Brain pericyte (primary cell): ENCODE measurements around the gene SKAP2.

Source experiments
- DNase-seq: peaks from one replicate; pipeline ENCODE4 v3.0.0-alpha.2; 2012; ENCODE audit warnings: low read depth, low spot score

The SKAP2 gene, protein sequence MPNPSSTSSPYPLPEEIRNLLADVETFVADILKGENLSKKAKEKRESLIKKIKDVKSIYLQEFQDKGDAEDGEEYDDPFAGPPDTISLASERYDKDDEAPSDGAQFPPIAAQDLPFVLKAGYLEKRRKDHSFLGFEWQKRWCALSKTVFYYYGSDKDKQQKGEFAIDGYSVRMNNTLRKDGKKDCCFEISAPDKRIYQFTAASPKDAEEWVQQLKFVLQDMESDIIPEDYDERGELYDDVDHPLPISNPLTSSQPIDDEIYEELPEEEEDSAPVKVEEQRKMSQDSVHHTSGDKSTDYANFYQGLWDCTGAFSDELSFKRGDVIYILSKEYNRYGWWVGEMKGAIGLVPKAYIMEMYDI

DNA sequence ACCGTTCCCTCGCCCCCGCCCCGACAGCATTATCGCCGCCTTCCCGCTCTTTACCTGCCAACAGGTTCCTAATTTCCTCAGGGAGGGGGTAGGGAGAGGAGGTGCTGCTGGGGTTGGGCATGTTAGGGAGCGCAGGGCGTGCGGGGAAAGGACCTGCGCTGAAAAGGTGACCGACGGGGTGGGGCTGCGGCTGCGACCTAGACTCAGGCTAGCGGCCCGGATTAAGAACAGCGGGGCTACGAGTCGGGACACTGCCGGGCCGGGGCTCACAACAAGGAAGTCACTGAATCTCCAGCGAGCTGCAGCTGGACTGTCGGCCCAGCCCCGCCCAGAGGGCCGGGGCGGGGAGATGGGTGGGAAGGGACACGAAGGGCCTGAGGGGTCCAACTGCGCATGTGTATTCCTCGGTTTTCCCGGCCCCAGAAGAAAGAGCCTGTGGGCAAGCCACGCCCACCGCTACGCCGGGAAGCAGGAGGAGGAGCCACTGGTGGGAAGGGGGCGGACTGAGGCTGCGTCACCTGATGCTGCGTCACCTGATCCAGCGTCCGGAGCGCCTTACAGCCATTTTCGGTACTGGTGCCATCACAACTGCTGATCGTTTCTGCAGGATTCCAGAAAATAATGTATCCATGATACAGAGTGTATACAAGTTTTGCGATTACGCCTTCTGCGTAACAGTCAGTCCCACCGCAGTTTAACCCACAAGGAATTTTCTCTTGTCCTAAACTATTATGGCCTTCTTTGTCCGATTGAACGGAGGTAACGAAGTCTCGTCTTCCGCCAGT is at the start of gene SKAP2:
SKAP2 (minus strand) TSS at position 282 of the 785 bp plus-strand sequence; CDS start at position 121, 161 bp downstream.
- peak; percentile 92 for DNase-seq

DNA sequence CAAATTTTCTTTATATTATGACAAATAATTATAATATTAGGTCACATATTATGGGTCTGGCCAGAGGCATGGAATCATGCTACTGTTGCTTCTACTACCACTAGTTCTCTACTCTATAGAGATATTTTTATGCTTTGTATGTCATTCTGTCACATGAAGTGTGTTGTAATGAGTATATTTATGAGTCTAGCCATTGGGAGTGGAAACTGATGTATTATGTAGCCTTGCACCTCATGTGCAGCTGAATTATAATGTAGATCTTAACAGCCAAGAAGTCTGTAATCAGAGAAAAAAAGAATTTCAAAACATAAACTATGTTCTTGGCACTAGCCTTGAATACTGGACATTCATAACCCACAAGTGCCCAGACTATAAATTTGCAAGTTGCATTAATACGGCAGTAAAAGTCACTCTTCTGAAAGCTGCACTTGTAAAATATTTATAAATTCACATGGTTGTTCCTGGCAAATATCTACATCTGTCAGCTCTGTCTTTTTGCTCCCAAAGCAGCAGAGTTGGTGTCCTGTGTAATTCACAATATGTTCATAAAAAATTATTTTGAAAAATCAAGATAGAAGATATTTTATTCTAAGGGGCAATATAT is 48.6 kb upstream of the SKAP2 start:
- DNase-seq = no peak

DNA sequence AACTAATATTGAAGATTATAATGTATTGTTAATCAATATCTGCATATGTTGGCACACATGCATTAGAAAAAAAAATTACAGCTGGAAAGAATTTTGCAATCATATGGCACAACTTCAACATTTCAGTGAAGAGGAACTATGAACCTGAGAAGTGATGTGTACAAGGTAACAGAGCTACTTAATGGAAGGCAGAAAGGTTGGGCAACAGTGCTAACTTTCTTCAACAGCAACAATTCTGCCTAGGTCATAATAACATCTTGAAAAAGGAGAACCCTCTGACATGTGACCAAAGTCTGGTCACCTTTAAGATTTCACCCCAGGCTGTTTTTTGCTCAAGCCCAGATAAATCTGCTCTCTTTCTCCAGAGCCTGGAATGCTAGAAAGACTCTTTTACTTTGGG is 47.9 kb upstream of the SKAP2 start:
- no peak for DNase-seq

DNA sequence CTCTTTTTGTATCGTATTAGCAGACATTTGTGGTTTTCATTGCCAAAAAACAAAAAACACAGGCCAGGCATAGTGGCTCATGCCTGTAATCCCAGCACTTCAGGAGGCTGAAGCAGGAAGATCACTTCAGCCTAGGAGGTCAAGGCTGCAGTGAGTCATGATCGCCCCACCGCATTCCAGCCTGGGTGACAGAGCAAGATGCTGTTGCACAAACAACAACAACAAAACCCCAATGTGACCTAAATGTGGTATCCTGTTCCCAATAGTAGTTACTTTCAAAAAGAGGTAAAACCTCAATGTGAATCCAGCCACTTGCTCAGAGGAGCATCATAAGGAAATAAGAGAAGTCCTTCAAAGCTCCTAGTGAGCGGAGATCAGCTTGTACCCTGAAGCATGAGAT is 45.8 kb upstream of the SKAP2 start:
- no peak for DNase-seq

DNA sequence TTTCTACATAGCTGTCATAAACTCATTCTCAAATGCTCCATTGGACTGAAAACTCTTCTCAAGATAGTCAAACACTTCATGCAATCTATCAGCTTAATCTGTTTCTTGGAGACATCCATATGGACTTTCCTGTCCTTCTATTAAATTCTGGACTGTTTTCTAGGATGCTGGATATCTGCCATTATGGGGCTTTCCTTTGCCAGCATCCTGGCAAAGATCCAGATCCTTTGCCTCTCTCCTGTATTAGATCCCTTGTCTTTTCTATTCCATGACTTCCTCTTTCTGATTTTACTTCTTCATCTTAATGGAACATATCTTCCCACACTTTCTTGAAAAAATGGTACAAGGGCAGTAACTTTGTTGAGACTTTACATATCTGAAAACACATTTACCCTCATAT is 35.9 kb upstream of the SKAP2 start:
- no peak for DNase-seq

DNA sequence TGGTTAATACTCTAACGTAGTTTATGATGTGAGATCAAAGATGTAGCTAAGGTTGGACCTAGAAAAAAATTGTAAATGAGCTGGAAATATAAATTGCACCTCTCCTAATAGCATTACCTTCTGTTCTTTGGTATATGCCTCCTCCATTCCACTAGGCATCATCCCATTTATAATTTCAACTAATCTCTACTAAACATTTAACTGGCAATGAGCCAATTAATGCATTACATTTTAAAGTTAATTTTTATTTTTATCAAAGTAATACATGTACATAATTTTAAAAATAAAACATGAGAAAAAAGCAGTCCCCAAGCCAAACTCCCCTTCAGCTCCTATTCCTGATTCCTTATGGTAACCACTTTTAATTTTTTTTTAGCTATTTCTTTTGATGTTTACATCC is 35.1 kb upstream of the SKAP2 start:
- DNase-seq = no peak

DNA sequence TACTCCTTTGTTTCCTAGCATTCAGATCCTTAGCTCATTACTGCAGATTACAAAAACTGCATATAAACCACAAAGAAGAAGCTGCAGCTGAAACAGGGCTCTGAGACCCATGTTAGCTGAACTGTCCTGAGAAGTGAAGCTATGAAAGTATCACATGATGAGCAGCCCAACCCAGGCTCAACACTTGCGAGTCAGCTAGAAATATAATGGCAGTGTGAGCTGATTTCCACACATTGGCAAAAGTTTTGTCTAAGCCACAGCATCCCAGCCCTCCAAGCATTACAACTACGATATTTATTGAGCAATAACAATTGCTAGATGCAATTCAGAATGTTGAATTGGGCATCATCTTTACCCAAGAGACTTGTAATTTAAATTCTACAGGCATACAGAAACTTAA is 34.5 kb upstream of the SKAP2 start:
- no peak for DNase-seq

DNA sequence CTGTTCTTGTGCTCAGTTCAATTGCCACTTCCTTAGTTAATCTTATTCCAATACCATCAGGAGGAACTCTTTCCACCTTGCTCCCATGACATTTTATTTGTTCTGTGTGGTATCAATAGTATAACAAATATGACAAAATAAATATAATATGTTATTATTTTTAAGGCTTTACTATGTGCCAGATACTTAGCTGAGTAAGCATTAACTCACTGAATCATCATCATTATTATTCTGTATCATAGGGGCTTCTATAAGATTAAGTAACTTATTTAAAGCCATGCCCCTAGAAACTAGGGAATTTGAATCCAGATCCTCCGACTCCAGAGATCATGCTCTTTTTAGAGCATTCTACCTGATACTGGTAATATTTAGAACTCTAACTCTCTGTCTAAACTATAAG is 33.5 kb upstream of the SKAP2 start:
- DNase-seq = no peak

DNA sequence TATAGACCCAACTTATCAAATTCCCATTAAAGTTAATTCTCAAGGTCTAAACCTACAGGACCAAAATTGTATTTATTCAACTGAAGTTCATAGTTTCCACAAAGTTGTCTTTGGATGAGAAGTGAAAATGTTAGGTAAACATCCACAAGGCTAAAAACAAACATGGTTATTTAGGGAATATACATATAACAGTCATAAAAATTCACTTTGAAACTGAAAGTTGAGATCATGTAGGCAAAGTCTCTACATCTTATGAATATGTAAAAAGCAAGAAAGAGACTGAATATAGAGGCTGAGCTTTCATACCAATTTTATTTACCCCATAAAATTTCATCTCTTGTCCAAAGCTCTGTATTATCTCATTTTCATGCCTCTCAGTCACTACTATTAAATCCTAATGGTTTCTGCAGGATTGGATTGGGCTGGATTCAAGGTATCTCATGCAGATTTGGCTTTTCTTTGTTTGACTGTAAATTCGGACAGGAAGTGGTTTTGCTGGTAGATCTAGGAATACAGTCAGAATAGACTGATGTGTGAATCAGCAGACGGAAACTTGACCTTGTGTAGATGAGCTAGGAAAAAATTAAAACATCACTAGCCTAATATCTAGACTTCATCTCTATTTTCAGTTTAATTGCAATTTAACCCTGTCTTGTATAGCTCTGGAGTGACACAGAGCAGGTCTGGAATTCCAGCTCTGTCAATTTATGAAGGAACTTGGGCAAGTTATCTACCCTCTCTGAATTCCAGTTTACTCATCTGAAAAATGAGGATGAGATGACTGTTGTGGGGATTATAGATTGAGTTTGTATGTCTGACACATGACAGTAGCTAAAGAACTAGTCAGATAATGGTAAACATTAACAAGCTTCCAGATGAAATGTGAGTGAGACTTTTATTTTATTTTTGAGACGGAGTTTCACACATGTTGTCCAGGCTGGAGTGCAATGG is 27.3 kb upstream of the SKAP2 start:
- no peak for DNase-seq

DNA sequence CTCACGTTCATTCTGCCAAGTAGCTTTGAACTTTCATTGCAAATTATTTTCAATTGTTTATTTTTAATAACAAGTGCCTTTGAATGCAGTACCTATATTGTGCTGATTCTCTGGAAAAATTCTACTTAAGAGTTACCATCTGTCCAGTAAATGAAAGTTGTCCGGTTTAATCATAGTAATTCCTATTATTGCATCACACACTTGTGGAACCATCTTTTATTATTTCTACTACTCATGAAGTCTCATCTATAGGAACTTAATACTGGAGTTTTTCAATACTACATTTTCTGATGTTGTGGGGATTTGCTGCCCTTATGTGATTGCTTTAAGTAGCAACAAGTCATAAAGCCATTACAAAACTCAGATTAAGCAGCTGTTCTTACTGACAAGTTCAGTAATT is 16.5 kb upstream of the SKAP2 start:
- no peak for DNase-seq

DNA sequence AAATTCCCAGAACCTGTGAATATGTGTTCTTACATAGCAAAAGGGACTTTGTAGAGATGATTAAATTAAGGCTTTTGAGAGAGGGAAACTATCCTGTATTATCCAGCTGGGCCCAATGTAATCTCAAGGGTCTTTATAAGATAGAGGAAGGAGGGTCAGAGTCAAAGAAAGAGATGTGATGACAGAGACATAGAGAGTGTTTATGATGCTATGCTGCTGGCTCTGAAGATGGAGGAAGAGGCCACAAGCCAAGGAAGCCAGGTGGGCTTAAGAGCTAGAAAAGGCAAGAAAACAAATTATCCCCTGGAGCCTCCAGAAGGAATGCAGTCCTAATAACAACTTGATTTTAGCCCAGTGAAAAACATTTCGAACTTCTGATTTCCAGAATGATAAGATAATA is 15.3 kb upstream of the SKAP2 start:
- DNase-seq = no peak

DNA sequence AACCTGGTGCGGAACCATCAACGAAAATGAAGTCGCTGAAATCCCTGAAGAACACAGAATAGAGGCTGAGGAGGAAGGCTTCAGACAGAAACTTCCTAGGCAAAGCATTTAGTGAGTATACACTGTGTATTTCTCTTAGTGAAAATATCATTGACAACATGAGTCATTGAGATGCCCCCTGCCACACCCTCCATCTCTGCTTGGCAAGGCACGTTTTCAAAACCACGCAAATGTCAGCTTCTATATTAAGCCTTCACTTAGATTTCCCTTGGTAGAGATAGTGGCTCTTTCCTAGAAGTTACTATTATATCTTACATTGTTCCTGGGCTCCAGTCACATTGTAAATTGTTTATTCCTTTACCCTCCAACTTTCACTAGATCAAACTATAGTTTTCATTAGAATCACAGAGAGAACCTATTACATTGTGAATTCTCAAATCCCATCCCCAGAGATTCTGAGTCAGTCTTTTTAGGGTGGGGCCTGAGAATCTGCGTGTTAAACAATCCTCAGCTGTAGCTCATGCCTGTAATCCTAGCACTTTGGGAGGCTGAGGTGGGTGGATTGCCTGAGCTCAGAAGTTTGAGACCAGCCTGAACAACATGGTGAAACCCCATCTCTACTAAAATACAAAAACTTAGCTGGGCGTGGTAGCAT is 4.6 kb upstream of the SKAP2 start:
- DNase-seq = no peak

DNA sequence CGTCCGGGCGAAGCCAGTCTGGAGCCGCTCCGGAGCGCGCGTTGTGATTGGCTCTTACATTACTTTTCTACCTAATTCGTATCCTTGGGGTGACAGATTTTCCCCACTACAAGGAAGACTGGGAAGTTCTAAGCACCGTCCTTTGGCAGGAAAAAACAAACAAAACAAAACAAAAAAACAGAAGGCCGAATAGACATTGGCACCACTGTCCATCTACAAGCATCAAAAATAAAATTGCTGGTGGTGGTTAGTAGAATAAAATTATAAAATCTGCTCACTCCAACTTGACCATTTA is 651 bp upstream of the SKAP2 start:
- no peak for DNase-seq

DNA sequence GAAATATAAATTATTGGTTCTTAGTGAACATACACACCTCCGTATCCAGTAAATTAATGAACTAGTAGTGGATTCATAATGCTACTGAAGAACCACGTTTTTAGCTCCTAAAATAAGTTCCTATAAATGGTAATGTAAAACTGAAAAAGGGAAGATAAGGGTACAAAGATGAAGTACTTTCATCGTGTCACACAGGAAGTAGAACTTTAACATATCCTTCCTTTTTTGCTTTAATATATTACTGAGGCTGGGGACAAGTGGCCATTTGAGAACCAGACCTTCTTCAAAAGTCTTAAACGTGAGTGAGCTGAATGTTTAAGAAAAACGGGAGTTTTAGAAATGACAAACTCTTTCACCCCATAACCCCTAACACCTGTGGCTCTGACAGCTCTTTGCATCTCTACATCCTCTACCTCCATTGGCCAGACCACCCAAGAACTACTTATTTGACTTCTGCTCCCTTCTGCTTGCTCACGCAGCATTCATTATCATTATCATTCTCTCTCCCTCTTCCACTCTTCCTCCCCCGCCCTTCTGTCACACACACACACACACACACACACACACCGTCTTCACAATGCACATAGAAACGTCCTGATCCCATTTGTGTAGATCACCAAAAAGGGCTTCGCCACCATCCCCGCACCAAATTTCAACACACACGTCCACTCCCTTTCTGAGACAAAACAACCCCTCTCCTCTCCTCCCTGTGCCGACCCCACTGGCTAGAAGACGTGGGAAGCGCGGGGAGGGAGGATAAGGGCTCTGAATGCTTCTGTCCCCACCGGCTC is 677 bp downstream of the SKAP2 start:
- DNase-seq = no peak

DNA sequence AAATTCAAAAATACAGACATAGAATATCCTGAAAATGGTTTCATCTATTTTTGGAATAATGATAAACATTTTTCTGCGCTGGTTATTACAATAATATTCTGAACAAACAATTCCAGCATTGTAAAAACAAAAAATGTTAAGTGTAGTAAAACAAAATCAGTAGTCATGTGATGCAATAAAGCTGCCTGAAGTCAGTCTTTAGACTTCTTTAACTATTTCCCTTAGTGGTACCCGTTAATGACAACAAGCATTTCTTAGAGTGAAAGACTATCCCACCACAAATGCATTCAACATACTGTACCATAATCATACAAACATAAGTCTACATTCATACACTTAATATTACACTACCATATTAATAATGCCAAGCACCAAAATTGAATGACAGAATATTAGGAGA is 1.6 kb downstream of the SKAP2 start:
- DNase-seq = no peak

DNA sequence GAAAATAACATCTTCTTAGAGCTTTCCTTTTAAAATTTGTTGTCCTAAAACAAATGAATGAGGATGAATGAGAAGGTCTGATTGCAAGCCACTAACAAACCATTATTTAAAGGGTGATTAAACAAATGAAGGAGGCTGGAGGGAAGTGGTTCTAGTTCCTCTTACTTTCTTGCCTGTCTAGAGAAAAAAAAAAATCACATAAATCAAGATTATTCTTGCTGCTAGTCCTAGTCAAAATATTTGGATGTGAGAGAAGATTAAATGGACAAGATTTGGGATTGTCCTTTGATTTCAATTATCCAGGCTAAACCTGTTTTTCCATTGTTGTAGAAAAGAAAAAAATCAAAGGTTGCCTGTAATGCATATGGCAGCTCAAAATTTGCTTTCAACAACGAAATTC is 3.3 kb downstream of the SKAP2 start:
- no peak for DNase-seq

DNA sequence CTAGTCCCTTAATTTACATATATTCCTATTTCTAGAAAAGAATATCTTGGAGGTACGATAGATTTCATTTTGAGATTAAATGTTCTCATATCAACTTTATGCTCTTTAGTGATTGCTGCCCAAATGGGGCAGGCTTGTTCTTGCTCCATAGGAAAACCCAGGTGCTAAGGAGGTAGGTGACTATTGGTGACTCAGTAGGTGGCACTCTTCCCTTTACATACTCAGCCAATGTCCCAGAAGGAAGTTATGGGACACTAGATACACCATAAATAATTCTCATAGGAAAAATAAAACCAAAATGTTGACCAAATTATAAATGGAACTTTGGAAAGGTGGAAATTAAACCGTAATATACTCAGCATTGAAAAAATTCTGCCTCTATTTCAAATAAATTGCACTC is 4.0 kb downstream of the SKAP2 start:
- no peak for DNase-seq

DNA sequence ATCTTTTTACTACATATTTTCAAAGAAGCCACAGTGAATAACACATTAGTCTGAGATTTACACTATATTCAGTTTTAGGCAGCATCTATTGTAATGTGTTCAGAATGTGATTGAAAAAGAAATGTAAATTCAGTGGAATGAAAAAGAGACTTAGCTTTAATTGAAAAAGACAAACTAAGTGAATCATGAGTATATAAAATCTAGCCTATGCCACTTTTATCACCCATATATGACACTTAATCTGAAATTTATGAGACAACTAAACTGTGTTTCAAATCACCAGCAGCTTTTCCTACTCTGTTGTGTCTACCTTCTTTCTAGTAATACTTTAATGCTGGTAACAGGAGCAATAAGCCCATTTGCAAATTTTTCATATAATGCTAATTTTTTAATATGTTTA is 4.7 kb downstream of the SKAP2 start:
- DNase-seq = no peak

DNA sequence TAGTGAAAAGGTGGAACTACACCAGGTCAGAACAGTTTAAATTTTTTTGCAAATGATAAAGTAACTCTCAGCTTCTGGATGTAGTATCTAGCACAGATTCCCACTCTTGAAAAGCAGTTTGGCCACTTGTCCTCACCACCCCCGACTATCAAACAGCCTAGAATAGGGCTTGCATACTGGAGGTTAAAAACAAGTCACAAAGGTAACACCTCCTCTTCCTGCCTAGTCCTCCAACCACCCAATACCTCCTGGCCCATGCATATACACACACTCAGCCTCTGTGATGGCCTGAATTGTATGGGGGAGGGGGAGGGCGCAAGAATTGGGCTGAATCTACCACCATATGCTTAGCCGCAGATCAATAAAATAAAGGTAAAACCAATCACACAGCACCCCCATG is 5.7 kb downstream of the SKAP2 start:
- no peak for DNase-seq

DNA sequence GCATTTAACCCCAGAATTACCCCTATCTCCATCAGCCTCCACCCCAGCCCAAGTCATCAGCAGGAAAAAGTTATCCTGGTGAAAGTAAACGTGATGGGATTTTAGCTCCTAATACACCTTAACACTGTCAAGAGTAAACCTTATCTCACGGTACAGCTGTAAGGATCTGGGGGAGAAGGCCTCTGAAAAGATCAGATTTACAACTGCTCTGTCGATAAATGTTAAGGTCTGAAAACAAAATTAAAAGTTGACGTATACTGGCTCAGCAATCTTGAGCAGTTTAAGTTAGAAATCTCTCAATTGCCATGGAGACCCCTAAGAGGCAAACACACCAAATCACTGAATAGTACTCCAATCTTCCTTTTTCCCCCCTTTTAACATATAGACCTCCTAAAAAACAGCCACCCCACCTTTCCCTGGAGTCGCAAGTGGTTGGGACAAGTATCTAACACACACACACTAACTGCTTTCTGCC is 6.1 kb downstream of the SKAP2 start:
- DNase-seq = no peak
